ENCODE measurements around the gene QKI.
"Not testable (repeated sequence)": the region's sequence is repeated elsewhere in the genome, so short reads cannot be mapped to it uniquely, and the experiment has no call there.

DNA sequence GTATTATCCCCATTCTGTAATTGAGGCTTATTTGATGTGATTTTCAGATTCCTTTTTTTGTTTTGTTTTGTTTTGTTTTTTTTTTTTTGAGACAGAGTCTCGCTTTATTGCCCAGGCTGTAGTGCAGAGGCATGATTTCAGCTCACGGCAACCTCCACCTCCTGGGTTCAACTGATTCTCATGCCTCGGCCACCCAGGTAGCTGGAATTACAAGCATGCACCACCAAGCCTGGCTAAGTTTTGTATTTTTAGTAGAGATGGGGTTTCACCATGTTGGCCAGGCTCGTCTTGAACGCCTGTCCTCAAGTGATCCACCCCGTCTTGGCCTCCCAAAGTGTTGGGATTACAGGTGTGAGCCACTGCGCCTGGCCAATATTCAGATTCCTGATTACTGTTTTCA, 62.4 kb downstream of the QKI start:
- TF ChIP-seq, protein P1, sequence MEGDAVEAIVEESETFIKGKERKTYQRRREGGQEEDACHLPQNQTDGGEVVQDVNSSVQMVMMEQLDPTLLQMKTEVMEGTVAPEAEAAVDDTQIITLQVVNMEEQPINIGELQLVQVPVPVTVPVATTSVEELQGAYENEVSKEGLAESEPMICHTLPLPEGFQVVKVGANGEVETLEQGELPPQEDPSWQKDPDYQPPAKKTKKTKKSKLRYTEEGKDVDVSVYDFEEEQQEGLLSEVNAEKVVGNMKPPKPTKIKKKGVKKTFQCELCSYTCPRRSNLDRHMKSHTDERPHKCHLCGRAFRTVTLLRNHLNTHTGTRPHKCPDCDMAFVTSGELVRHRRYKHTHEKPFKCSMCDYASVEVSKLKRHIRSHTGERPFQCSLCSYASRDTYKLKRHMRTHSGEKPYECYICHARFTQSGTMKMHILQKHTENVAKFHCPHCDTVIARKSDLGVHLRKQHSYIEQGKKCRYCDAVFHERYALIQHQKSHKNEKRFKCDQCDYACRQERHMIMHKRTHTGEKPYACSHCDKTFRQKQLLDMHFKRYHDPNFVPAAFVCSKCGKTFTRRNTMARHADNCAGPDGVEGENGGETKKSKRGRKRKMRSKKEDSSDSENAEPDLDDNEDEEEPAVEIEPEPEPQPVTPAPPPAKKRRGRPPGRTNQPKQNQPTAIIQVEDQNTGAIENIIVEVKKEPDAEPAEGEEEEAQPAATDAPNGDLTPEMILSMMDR (IDR thresholded peaks at IDR 0.05; ENCODE audit: extremely low read depth in 1 of 2, insufficient read depth in 1 of 2, low read depth in 1 of 2, low read length in 2 of 2): not testable (repeated sequence)
- TF ChIP-seq, protein P2, sequence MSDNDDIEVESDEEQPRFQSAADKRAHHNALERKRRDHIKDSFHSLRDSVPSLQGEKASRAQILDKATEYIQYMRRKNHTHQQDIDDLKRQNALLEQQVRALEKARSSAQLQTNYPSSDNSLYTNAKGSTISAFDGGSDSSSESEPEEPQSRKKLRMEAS (IDR thresholded peaks at IDR 0.05; ENCODE audit: insufficient read depth, insufficient read length): not testable (repeated sequence)
- TF ChIP-seq EZH2 (IDR thresholded peaks at IDR 0.05; ENCODE audit: borderline replicate concordance, low read depth, low read length, severe bottlenecking): not testable (repeated sequence)

All from endothelial cell of umbilical vein (primary cell).